HG02852 (cell line): ENCODE results near the gene RARB.

Source experiments
- ATAC-seq: cut with Tn5 transposase; IDR thresholded peaks from one replicate; pipeline ENCODE4 v1.9.1; 2021; ENCODE audit warnings: mild to moderate bottlenecking, moderate library complexity; ENCODE audit not compliant: unreplicated experiment

Gene RARB

DNA sequence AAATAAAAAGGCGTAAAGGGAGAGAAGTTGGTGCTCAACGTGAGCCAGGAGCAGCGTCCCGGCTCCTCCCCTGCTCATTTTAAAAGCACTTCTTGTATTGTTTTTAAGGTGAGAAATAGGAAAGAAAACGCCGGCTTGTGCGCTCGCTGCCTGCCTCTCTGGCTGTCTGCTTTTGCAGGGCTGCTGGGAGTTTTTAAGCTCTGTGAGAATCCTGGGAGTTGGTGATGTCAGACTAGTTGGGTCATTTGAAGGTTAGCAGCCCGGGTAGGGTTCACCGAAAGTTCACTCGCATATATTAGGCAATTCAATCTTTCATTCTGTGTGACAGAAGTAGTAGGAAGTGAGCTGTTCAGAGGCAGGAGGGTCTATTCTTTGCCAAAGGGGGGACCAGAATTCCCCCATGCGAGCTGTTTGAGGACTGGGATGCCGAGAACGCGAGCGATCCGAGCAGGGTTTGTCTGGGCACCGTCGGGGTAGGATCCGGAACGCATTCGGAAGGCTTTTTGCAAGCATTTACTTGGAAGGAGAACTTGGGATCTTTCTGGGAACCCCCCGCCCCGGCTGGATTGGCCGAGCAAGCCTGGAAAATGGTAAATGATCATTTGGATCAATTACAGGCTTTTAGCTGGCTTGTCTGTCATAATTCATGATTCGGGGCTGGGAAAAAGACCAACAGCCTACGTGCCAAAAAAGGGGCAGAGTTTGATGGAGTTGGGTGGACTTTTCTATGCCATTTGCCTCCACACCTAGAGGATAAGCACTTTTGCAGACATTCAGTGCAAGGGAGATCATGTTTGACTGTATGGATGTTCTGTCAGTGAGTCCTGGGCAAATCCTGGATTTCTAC is at the start of gene RARB:
TSS of gene RARB (plus strand) at position 322 of the 847 bp plus-strand sequence. CDS start at position 791, 469 bp downstream.
- ATAC-seq = peak; percentile 50

DNA sequence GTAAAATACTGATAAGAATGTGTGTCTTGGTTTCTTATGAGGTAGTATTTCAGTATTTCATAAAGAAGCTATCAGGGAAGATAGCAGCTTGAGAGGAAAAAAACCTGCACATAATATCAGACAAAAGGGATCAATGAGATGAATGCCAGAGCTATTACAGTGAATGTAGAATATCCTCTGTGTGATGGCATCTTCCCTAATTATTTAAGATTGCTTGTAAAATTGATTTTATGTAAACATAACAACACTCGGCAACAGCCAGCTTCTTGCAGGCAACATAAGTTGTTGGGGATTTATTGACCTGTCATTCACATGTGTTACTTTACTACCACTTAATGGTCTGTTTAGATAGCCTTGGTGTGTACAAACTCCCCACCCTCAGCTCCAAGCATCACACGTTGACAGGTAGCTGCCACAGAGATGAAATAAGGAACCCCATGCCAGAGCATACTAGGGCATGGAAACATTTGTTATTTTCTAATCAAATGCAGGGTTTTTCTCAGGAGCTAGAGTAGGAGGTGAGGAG is 49.2 kb upstream of the RARB start:
- no peak for ATAC-seq

DNA sequence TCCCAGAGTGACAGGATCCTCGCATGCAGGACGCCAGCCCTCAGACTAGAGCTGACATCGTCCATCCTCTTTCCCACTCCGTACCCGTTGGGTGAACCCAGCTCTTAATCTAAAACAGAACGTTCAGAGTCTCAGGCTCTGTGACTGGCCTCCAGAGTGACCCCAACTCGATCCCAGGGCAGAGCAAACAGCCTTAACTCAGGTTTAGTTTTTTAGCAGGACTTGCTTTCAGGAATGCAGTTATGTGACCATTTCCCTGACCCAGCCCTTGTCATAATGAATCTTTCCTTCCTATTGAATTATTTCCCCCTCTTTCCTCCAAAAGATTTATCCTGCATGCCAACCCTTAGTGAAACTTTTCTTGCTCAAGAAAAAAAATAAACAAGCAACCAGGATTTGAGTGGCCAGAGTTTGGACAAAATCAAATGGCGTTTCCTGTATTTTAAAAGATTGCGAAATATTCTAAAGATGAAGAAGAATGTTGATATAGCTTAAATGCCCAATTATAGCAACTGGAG is 47.8 kb upstream of the RARB start:
- ATAC-seq = no peak

DNA sequence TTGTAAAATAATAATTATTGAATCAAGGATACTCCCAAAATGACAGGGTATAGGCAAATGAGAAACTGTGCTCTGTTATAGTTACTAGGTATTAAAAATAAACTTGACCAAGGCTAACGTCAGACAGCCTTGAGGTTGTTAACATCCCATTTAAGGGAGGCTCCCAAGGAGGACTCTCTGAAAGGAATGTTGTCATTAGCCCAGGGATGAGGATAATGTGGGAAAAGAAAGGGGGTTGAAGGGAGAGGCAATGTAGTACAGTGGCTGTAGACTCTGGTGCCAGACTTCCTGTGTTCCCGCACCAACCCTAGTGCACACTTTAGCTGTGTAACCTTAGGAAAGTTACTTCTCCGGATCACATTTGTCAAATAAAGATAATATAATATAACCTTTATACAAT is 47.0 kb upstream of the RARB start:
- ATAC-seq = no peak

DNA sequence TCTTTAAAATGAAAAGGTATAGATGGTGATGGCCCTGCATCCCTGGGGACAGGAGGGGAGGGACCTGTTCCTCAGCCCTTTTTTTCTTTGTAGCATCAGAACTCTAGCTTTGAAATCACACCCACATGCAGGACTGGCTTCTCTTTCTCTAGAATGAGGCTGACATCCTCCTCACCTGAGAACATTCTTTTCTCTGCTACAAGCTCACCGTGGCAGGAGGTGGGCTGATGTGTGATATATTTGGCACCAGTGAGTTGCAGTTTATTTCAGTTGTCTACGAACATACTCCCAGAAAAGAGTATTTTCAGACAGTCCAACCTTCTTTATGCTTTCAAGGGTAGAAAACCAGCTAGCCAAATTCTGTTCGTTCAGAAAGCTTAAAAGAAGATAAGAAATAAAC is 43.6 kb upstream of the RARB start:
- no peak for ATAC-seq

DNA sequence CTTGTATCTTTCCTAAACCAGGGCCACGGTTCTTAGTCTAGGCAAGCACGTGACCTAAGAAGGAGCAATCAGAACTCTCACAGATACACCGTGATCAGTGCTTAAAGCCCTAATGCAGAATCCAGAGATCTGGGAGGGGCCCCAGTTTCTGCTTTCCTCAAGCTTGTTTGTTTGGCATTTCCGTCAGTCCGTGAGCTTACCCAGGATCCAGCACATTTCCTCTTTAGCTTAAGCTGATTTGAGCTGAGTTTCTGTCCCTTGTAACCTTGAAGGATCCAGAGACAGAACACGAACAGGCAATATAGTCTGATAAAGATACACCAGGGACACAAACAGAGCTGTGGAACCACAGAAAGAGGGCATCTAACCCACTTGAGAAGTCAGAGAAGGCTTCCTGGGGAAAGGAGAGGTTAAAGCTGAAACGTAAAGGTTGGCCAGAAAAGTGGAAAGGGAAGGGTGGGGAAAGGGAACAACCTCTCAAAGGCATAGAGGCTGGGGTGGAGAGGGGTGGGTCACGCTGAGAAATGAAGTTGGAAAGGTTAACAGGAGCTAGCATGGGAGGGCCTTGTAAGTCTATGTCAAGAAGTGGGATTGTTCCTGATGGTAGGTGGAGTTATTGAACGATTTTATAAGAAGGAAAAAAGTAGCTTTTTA is 42.1 kb upstream of the RARB start:
- ATAC-seq = no peak

DNA sequence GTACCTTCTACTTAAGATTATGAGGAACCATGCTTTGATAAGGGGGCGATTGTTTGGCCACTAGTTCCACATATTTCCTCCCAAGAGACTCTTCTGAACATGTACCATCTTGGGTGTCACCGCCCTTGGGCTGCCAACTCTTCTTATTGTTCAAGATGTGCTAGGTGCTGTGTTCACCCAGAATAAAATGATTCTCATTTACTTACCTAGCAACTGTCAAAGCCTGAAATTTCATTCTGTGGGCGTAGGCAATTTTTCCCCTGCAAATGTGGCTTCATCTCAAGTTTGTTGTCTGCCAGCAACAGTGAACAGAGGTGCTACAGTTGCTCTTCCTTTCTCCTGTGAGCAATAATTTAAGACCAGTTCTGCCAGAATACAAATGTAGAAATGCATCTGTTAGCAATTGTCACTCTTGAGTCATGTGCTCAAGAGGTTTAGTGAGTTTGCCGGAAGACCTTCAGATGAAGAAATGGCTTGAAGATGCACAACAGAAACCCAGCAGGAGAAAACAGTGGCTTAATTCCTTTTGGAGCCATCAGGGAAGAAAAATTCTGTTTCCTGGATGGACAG is 41.3 kb upstream of the RARB start:
- ATAC-seq = no peak

DNA sequence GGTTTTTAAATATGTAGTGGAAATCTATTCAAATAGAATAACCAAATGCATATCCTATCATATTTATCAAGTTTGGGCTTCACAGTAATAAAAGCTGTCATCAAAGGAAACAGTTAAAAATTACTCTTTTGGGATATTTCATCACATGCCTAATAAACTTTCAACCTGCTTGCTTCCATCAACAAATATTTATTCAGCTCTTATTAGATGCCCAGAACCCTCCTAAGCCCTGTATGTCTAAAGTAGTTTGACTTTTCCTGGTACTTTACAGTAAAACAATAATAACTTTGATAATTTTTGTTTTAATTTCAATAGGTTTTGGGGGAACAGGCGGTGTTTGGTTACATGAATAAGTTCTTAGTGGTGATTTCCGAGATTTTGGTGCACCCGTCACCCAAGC is 37.5 kb upstream of the RARB start:
- no peak for ATAC-seq

DNA sequence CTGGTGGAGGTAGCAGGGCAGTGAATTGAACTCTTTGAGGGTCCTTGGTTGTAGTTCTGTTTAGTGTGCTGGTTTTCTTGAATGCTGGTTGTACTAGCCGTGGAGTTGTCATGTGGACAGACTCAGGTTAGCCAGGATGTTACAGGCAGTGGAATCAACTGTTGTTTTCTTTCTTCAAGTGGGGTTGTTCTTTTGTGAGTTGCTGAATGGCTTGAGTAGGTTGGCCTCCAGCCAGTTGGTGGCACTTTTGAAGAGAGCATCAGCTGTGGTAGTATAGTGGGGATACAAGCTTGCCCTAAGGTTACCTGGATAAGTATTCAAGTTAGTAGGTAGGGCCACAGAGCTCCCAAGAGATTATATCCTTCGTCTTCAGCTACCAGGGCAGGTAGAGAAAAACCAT is 31.8 kb upstream of the RARB start:
- ATAC-seq = no peak

DNA sequence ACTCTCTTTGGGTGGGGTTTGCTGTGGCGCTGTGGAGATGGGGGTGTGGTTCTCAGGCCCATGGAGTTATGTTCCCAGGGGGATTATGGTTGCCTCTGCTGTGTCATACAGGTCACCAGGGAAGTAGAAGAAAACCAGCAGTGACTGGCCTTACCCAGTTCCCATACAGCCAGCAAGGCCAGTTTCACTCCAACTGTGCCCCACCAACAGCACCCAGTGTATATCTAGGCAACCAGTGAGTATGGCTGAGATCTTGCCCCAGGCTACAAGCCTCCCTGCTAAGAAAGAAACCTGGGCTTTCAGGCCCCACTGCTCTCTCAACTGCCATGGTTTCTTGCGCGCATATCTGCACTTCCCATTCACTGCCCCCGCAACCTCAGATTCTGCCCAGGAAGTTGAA is 31.4 kb upstream of the RARB start:
- no peak for ATAC-seq

DNA sequence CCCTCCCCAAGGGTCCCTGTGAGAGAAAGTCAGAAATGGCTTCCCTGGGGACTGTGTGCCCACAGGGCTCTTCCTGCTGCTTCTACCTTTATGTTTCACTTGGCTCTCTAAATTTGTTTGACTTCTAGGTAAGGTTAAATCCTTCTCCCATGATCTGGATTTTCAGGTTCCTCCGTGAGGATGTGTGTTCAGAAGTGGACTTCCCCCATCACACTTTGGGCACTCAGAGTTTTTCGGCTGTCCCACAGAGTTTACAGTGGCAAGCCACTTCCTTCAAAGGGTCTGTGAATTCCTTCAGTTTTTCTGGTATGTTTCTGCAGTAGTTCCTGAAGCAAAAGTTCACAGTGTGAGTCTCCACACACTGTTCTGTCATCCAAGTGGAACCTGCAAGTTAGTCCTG is 30.9 kb upstream of the RARB start:
- ATAC-seq = no peak

DNA sequence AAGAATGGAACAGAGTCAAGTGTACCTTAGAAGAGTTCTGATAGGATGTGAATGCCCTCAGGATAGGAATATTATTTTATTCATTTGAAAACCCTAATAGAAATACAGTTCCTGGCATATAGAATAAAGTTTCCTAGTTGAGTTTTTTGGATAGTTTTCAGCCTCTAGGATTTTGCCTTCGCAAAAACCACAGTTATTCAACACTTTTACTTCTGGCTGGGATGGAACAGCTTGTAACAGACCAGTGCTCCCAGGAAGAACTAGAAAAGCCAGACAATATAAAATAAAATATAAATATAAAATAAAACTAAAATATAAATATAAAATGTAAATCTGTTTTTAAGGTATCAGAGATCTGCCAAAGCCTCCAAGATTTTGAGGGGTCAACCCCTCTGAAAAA is 27.5 kb upstream of the RARB start:
- no peak for ATAC-seq

DNA sequence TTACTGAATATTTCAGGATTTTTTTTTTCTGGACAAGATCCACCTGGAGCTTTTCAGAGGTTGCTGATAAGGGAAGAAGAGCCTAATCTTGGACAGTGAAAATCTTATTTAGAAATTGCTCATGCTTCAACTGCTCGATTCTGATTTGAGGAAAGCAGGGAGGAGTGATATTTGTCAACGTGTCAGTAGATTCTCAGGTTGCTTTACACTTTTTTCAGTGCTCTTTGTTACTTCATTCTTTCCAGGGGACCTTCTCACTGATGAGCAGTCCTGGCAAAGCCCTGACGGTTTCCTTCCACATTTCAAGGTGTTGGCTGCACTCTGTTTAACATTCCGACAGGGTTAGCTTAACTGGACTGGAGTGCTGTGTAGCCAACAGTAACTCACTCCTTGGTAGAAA is 24.1 kb upstream of the RARB start:
- ATAC-seq = no peak

DNA sequence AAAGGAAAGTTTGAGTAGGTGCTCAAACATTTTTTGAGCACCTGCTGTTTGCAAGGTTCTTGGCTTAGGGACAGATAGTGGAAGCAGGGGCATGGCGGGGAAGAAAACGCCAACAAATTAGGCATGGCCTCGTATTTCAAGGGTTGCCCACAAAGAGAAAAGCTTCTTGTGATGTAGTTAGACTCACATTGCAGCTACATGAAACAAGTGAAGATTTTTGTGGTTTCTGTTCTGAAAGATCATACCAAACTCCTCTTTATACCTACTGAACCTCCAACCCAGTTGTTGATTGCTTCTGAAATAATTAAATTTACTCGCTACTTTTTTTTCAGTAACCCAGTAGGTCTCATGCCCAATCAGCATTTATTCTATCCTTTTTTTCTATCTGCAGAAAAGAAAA is 23.5 kb upstream of the RARB start:
- no peak for ATAC-seq

DNA sequence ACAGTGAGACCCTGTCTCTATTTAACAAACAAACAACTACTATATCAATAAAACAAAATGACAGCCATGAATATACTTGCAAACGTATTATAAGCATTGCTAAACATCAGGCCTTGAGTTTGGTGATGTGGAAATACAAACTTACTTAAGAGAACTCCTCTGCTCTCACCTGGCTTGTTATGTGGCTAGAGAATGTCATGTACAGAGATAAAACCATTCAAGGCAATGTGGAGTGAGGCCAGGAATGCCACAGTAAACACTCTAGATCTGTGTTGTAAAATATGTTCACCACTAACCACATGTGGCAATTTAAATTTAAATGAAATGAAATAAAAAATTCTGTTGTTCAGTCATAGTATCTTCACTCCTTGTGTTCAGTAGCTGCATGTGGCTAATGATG is 22.7 kb upstream of the RARB start:
- ATAC-seq = no peak

DNA sequence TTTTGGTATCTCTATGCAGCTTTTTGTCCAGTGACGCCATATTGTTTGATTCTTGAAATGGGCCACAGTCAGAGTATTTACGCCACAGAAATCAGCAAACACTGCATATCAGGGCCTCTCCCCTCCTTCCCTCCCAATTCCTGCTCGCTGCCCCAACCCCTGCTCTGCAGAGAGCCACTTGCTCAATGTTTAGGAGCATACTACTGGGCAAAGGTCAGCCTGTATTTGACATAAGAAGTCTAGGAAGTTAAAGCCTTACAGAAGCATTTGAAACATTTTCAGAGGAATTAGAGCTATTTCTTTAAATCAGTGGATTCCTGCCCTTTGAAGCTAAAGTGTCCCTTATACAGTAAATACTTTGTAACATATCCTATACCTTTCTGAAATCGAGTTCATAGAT is 17.4 kb upstream of the RARB start:
- ATAC-seq = no peak

DNA sequence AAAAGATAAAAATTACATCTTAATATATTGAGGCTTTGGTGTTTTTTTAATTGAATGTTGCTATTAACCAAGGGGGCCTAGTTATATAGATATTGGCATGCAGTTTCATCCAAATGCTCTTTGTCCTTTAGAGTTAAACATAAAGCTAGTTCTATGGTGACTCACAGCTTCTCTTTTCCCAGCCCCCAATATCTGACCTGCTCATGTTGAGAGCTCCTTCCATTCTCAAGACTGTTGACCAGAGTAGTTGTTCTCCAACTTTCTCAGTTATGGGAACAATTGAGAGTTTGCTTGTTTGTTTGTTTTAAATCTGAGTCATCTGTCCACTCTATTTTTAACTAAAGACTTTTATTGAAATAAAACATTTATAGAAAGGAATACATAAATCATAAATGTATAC is 15.8 kb upstream of the RARB start:
- no peak for ATAC-seq

DNA sequence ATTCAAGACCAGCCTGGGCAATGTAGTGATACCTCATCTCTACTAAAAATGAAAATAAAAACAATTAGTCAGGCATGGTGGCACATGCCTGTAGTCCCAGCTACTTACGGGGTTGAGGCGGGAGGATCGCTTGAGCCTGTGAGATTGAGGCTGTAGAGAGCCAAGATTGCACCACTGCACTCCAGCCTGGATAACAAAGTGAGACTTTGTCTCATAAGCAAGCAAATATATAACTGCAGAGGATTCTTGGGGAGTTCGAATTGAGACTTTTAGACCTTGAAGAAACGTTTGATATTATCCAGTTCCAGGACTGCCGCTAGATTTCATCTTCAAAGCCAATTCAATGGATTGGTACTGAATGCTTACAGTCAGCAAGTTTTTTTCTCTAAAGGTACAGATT is 11.9 kb upstream of the RARB start:
- no peak for ATAC-seq

DNA sequence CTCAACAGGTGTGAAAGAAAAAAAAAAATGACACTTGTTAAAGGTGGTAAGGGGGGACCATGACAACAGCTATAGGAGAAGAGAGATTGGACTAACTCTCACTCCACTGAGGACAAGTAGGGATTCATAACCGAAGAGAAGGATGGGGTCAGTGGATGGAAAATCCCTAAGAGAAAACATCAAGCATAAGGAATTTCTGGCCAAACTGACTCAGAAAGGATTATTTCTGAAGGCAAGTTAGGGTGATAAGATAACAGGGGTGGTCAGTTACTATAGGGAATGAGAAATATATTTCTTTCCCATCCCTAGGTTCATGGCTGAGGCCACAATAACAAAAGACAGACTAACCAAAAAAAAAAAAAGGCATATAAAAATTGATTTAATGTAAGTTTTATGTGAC is 9.5 kb upstream of the RARB start:
- no peak for ATAC-seq

DNA sequence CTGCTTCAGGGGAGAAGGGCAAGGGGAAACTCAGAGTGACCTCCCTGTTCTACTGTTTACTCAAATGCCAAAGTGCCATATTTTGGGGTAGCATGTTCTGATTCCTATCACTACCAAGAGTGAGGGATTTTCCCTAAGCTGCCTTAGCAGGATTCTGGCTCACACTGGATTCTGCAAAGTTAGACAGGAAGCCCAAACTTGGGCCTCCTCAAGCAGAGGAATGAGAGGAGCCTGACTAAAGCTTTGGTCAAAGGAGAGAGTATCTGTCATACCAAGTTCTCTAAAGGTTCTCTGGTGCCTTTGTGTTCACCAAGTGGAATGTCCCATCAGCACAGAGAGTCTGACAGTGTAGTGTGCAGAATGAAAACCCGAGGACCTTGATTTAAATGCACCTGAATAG is 8.8 kb upstream of the RARB start:
- ATAC-seq = no peak

DNA sequence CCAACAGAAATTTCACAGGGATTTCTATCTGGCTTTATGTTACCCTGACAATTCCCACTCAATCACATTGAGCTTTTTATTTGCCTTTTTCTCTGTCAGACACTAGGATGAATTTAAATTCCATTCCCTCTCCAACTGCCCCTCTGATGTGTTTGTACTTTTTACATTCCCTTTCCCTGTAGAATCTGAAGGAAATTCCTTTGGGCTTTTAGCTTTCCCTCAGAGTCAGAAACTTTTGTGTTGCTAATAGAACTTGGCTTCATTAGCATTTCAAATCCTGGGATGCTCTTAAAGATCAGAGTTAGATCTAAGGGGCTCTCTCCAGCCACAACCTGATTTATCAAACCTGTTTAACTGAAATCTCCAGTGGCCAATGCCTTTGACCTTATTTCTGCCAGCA is 7.9 kb upstream of the RARB start:
- no peak for ATAC-seq

DNA sequence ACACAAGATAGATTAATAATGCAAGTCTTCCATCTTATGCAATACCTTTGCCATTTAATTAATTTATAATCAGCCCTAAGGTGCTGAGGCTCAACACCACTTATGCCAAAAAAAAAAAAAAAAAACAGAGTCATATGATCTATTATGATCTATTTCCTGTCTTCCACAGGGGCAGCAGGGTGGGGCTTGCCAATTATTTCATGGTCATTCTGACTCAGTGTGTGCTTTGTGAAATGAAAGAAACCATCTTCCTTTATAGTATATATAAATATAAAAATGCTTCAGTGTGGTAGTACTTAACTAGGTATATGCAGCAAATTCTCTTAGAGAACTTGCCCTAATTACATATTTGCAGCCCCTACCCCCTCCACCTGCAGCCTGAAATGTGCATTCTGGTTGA is 7.2 kb upstream of the RARB start:
- no peak for ATAC-seq
